ENCODE results near the gene STEAP2. TPM values are rescaled to one million over a fixed set of nuclear protein-coding genes. Genes with fewer than 3 reads are reported as not detected.

STEAP2 gene
- total RNA-seq = 10 to 100 TPM in 1 of 2 donors, 1 to 10 TPM in 1; 8.2 to 16.3 TPM
- 1 to 10 TPM; 8.3 TPM for polyA plus RNA-seq (ENCODE audit: insufficient read length in 2 of 2)
- long read RNA-seq, donor 1 = 0 reads
- long read RNA-seq, donor 2 = 0 reads
- long read RNA-seq, donor 3 = 0 reads
- long read RNA-seq, donor 4, partial matches to known transcripts = 7 of 7 reads
- long read RNA-seq, donor 4, other reads (novel, unspliced or antisense) = 0 of 7 reads

DNA sequence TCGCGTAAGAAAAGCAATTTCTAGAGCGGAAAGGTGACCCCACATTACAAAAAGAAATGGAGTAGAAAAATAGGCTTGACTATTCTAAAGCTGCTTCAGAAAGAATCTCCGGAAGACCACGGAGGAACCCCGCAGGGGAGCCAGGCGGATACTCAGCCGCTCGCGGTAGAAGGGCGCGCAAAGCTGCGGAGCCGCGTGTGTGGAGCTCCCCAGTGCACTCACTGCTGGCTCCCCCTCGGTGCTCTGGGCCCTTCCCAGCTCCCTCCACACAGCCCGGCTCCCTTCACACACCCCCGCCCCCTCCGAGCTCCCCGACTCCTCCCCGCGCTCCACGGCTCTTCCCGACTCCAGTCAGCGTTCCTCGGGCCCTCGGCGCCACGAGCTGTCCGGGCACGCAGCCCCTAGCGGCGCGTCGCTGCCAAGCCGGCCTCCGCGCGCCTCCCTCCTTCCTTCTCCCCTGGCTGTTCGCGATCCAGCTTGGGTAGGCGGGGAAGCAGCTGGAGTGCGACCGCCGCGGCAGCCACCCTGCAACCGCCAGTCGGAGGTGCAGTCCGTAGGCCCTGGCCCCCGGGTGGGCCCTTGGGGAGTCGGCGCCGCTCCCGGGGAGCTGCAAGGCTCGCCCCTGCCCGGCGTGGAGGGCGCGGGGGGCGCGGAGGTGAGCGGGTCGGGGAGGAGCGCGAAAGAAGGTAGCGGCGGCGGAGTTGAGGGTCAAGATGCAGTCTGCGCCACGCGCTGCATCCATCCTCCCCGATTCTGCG is at the start of gene STEAP2:
TSS of gene STEAP2 (plus strand) at position 350 of the 758 bp plus-strand sequence. CDS start 13,343 bp downstream, outside the sequence.
- Histone ChIP-seq H3K36me3 (ENCODE audit: control insufficient read depth, insufficient read depth, low read length) (no peaks in the 10 kb centered on the region), H3K27me3 (ENCODE audit: control insufficient read depth, insufficient read depth, low read length) (peaks cover 2% of the 10 kb centered on the region), H3K9me3 (ENCODE audit: control insufficient read depth, insufficient read depth, low read length) (no peaks in the 10 kb centered on the region), H3K27ac (ENCODE audit: low read depth, low read length) (peak within 1 kb of the TSS; percentile 63), H3K4me1 (ENCODE audit: control insufficient read depth, insufficient read depth, low read length) (peaks cover 7% of the 10 kb centered on the region), H3K4me3 (ENCODE audit: low read depth, low read length) (peak within 1 kb of the TSS; percentile 58)
- WGBS (ENCODE audit: insufficient coverage) = under 1% methylated on average over 68 of the region's 73 CpGs
- peak; percentile 69 to 96 (median 72) for DNase-seq (ENCODE audit: low read depth in 4 of 6, low spot score in 6 of 6)

DNA sequence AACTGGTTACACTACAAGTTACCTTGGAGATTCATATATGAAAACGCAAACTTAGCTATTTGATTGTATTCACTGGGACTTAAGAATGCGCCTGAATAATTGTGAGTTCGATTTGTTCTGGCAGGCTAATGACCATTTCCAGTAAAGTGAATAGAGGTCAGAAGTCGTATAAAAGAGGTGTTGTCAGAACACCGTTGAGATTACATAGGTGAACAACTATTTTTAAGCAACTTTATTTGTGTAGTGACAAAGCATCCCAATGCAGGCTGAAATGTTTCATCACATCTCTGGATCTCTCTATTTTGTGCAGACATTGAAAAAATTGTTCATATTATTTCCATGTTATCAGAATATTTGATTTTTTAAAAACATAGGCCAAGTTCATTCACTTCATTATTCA is 48.0 kb upstream of the STEAP2 start:
- DNase-seq (ENCODE audit: low read depth in 4 of 6, low spot score in 6 of 6) = no peak
- Histone ChIP-seq H3K27me3 (ENCODE audit: control insufficient read depth, insufficient read depth, low read length) (no peaks in the 10 kb centered on the region), H3K36me3 (ENCODE audit: control insufficient read depth, insufficient read depth, low read length) (no peaks in the 10 kb centered on the region), H3K9me3 (ENCODE audit: control insufficient read depth, insufficient read depth, low read length) (no peaks in the 10 kb centered on the region), H3K4me3 (ENCODE audit: low read depth, low read length) (no peak overlapping the region), H3K4me1 (ENCODE audit: control insufficient read depth, insufficient read depth, low read length) (no peaks in the 10 kb centered on the region), H3K27ac (ENCODE audit: low read depth, low read length) (no peak overlapping the region)
- WGBS (ENCODE audit: insufficient coverage) = 100% methylated on average over 3 of the region's 5 CpGs

GRCh38 chr7:90165724-90166123 is 45.8 kb upstream of the STEAP2 start:
- Histone ChIP-seq H3K27ac (ENCODE audit: low read depth, low read length) (no peak overlapping the region), H3K27me3 (ENCODE audit: control insufficient read depth, insufficient read depth, low read length) (no peaks in the 10 kb centered on the region), H3K4me3 (ENCODE audit: low read depth, low read length) (no peak overlapping the region), H3K9me3 (ENCODE audit: control insufficient read depth, insufficient read depth, low read length) (no peaks in the 10 kb centered on the region), H3K36me3 (ENCODE audit: control insufficient read depth, insufficient read depth, low read length) (no peaks in the 10 kb centered on the region), H3K4me1 (ENCODE audit: control insufficient read depth, insufficient read depth, low read length) (no peaks in the 10 kb centered on the region)
- no CpG with 5 or more reads among the region's 2 CpGs for WGBS (ENCODE audit: insufficient coverage)
- DNase-seq (ENCODE audit: low read depth in 4 of 6, low spot score in 6 of 6) = no peak

GRCh38 chr7:90166153-90166552 is 45.4 kb upstream of the STEAP2 start:
- Histone ChIP-seq H3K4me1 (ENCODE audit: control insufficient read depth, insufficient read depth, low read length) (no peaks in the 10 kb centered on the region), H3K27me3 (ENCODE audit: control insufficient read depth, insufficient read depth, low read length) (no peaks in the 10 kb centered on the region), H3K27ac (ENCODE audit: low read depth, low read length) (no peak overlapping the region), H3K36me3 (ENCODE audit: control insufficient read depth, insufficient read depth, low read length) (no peaks in the 10 kb centered on the region), H3K4me3 (ENCODE audit: low read depth, low read length) (no peak overlapping the region), H3K9me3 (ENCODE audit: control insufficient read depth, insufficient read depth, low read length) (no peaks in the 10 kb centered on the region)
- 86% methylated on average over 2 of the region's 3 CpGs for WGBS (ENCODE audit: insufficient coverage)
- DNase-seq (ENCODE audit: low read depth in 4 of 6, low spot score in 6 of 6) = no peak

DNA sequence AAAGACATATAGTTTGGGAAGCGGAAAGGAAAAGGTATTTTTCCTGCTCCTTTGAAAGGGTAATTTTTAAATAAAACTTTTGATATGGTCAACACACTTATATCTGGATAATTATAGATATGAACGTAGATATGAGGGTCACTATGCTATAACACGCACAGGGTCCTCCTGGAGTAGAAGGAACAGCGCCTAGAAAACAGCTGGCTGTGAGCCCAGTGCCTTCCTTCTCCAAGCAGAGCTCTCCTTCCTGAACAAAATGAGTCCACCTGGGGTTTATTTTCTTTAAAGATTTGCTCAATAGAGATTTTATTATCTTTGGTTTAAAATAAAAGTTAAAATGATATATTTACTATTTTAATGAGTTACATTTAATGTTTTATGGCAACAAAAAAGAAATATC is 44.2 kb upstream of the STEAP2 start:
- no peak for DNase-seq (ENCODE audit: low read depth in 4 of 6, low spot score in 6 of 6)
- Histone ChIP-seq H3K9me3 (ENCODE audit: control insufficient read depth, insufficient read depth, low read length) (no peaks in the 10 kb centered on the region), H3K27ac (ENCODE audit: low read depth, low read length) (no peak overlapping the region), H3K4me3 (ENCODE audit: low read depth, low read length) (no peak overlapping the region), H3K27me3 (ENCODE audit: control insufficient read depth, insufficient read depth, low read length) (no peaks in the 10 kb centered on the region), H3K4me1 (ENCODE audit: control insufficient read depth, insufficient read depth, low read length) (no peaks in the 10 kb centered on the region), H3K36me3 (ENCODE audit: control insufficient read depth, insufficient read depth, low read length) (no peaks in the 10 kb centered on the region)
- no CpG with 5 or more reads among the region's 4 CpGs for WGBS (ENCODE audit: insufficient coverage)

DNA sequence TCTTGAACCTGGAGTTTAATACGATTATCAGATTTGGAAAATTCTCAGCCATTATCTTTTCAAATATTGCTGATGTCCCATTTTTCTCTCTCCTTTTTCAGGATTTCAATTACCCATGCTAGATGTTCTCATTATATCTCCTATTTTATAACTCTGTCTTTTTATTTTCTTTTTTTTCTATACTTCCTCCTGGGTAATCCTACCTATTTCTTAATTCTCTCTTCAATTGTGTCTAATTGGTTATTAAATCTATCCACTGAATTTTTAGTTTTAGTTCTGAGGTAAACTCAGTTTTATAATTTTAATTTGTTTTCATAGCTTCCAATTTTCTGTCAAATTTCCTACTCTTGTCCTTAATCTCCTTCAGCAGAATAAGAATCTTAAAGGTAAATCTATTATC is 41.6 kb upstream of the STEAP2 start:
- Histone ChIP-seq H3K9me3 (ENCODE audit: control insufficient read depth, insufficient read depth, low read length) (no peaks in the 10 kb centered on the region), H3K4me1 (ENCODE audit: control insufficient read depth, insufficient read depth, low read length) (no peaks in the 10 kb centered on the region), H3K36me3 (ENCODE audit: control insufficient read depth, insufficient read depth, low read length) (no peaks in the 10 kb centered on the region), H3K27me3 (ENCODE audit: control insufficient read depth, insufficient read depth, low read length) (no peaks in the 10 kb centered on the region), H3K27ac (ENCODE audit: low read depth, low read length) (no peak overlapping the region), H3K4me3 (ENCODE audit: low read depth, low read length) (no peak overlapping the region)
- no peak for DNase-seq (ENCODE audit: low read depth in 4 of 6, low spot score in 6 of 6)
- no CpG with 5 or more reads among the region's 1 CpG for WGBS (ENCODE audit: insufficient coverage)

DNA sequence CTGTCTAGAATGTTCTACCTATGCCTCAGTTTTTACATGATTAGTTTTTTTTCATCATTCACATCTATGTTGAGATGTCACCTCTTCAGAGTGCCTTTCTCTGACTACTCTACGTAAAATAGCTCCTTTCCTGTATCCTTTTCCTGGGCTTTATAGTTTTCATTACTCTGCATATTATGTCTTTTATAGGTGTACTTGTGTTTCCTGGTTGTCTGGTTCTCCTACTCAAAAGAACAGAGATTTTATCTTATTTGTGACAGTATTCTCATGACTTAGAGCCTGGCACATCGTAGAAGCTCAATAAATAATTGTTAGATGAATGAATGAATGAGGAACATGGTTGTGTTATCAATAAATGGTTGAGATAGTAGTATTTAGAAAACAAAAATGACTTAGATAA is 39.4 kb upstream of the STEAP2 start:
- Histone ChIP-seq H3K27me3 (ENCODE audit: control insufficient read depth, insufficient read depth, low read length) (no peaks in the 10 kb centered on the region), H3K4me1 (ENCODE audit: control insufficient read depth, insufficient read depth, low read length) (no peaks in the 10 kb centered on the region), H3K36me3 (ENCODE audit: control insufficient read depth, insufficient read depth, low read length) (no peaks in the 10 kb centered on the region), H3K4me3 (ENCODE audit: low read depth, low read length) (no peak overlapping the region), H3K27ac (ENCODE audit: low read depth, low read length) (no peak overlapping the region), H3K9me3 (ENCODE audit: control insufficient read depth, insufficient read depth, low read length) (no peaks in the 10 kb centered on the region)
- DNase-seq (ENCODE audit: low read depth in 4 of 6, low spot score in 6 of 6) = no peak
- no CpG with 5 or more reads among the region's 2 CpGs for WGBS (ENCODE audit: insufficient coverage)

- Histone ChIP-seq H3K4me1 (ENCODE audit: control insufficient read depth, insufficient read depth, low read length) (no peaks in the 10 kb centered on the region), H3K27me3 (ENCODE audit: control insufficient read depth, insufficient read depth, low read length) (no peaks in the 10 kb centered on the region), H3K27ac (ENCODE audit: low read depth, low read length) (no peak overlapping the region), H3K4me3 (ENCODE audit: low read depth, low read length) (no peak overlapping the region), H3K36me3 (ENCODE audit: control insufficient read depth, insufficient read depth, low read length) (no peaks in the 10 kb centered on the region), H3K9me3 (ENCODE audit: control insufficient read depth, insufficient read depth, low read length) (no peaks in the 10 kb centered on the region)
- WGBS (ENCODE audit: insufficient coverage) = 89% methylated on average over 5 of the region's 6 CpGs
- DNase-seq (ENCODE audit: low read depth in 4 of 6, low spot score in 6 of 6) = no peak
These were observed 38.9 kb upstream of the STEAP2 start for GRCh38 chr7:90172624-90173023.

- Histone ChIP-seq H3K27ac (ENCODE audit: low read depth, low read length) (no peak overlapping the region), H3K4me1 (ENCODE audit: control insufficient read depth, insufficient read depth, low read length) (no peaks in the 10 kb centered on the region), H3K9me3 (ENCODE audit: control insufficient read depth, insufficient read depth, low read length) (no peaks in the 10 kb centered on the region), H3K4me3 (ENCODE audit: low read depth, low read length) (no peak overlapping the region), H3K27me3 (ENCODE audit: control insufficient read depth, insufficient read depth, low read length) (no peaks in the 10 kb centered on the region), H3K36me3 (ENCODE audit: control insufficient read depth, insufficient read depth, low read length) (no peaks in the 10 kb centered on the region)
- no peak for DNase-seq (ENCODE audit: low read depth in 4 of 6, low spot score in 6 of 6)
- 98% methylated on average over 4 of the region's 4 CpGs for WGBS (ENCODE audit: insufficient coverage)
These were observed 38.3 kb upstream of the STEAP2 start for GRCh38 chr7:90173127-90173844.
